Endodermal cell (in vitro differentiated cells): Measurements from ENCODE around the gene SYNE1. TPM values are rescaled to one million over a fixed set of nuclear protein-coding genes. Genes with fewer than 3 reads are reported as not detected.

Source experiments
- DNase-seq: peaks from one replicate; pipeline ENCODE4 v3.0.0-alpha.2; 2017
- H3K27ac ChIP-seq: 2 replicates; pipeline ENCODE4 v1.5.1; 2013; ENCODE audit warnings: mild to moderate bottlenecking, low read depth, low read length, moderate library complexity
- H3K27me3 ChIP-seq: 2 replicates; pipeline ENCODE4 v1.6.1; 2013; ENCODE audit warnings: mild to moderate bottlenecking, low read length, moderate library complexity; ENCODE audit not compliant: insufficient read depth, control insufficient read depth, poor library complexity, severe bottlenecking
- H3K36me3 ChIP-seq: 2 replicates; pipeline ENCODE4 v1.7.0; 2013; ENCODE audit warnings: mild to moderate bottlenecking, low read length, moderate library complexity; ENCODE audit not compliant: control insufficient read depth, insufficient read depth
- H3K4me1 ChIP-seq: one replicate; pipeline ENCODE4 v1.7.0; 2013; ENCODE audit warnings: low read length; ENCODE audit not compliant: control insufficient read depth, insufficient read depth
- H3K4me3 ChIP-seq: 2 replicates; pipeline ENCODE4 v1.5.1; 2013; ENCODE audit warnings: mild to moderate bottlenecking, low read length, moderate library complexity
- H3K9ac ChIP-seq: 2 replicates; pipeline ENCODE4 v1.6.1; 2013; ENCODE audit warnings: mild to moderate bottlenecking, low read length, moderate library complexity; ENCODE audit not compliant: poor library complexity, severe bottlenecking; ENCODE audit errors: extremely low read depth
- H3K9me3 ChIP-seq: 2 replicates; pipeline ENCODE4 v1.6.1; 2013; ENCODE audit warnings: mild to moderate bottlenecking, low read length, moderate library complexity; ENCODE audit not compliant: control insufficient read depth
- H3K27ac Mint-ChIP-seq: 2 replicates; pipeline ENCODE4 v1.8.0; 2020; ENCODE audit warnings: mixed read lengths
- H3K27me3 Mint-ChIP-seq: 2 replicates; pipeline ENCODE4 v1.8.0; 2021; ENCODE audit warnings: mild to moderate bottlenecking, mixed read lengths; ENCODE audit not compliant: insufficient read depth
- H3K36me3 Mint-ChIP-seq: 2 replicates; pipeline ENCODE4 v1.8.0; 2020; ENCODE audit warnings: low read depth, mixed read lengths
- H3K4me1 Mint-ChIP-seq: 2 replicates; pipeline ENCODE4 v1.8.0; 2020; ENCODE audit warnings: mixed read lengths
- H3K4me3 Mint-ChIP-seq: 2 replicates; pipeline ENCODE4 v1.8.0; 2020; ENCODE audit warnings: mild to moderate bottlenecking, moderate library complexity, mixed read lengths
- H3K9me3 Mint-ChIP-seq: 2 replicates; pipeline ENCODE4 v1.8.0; 2020; ENCODE audit warnings: mild to moderate bottlenecking, mixed read lengths
- WGBS, 2 experiments: methylation state at CpG; one replicate each; pipeline versions ENCODE4 v1.1.5 to v1.1.7; 2013; ENCODE audit warnings: missing lambda C conversion rate in 2 of 2, mixed read lengths in 1 of 2; ENCODE audit not compliant: insufficient coverage in 1 of 2, insufficient read length in 1 of 2; 5-methylcytosine and 5-hydroxymethylcytosine counted together
- total RNA-seq, 2 donors: library from RNA; stranded (reverse); fragmentation: NEBNext Ultra II Directional in 1 of 2; extraction: Animal tissue kit (Norgen Biotek cat#: 25700) in 1 of 2; gene quantifications; 2 replicates in 1 of 2; 3 replicates in 1 of 2; pipeline ENCODE4 v1.2.1, GENCODE V29; 2021
- TF ChIP-seq, protein P1 (sequence below): fragments of 200-600 bp; sonication (generic); conservative IDR thresholded peaks from 2 replicates; pipeline ENCODE4 v1.5.0; 2021; ENCODE audit warnings: antibody characterized with exemption, mild to moderate bottlenecking

The SYNE1 gene
- total RNA-seq, 2 donors from 2014 or later: 7.9 to 9.5 TPM

DNA sequence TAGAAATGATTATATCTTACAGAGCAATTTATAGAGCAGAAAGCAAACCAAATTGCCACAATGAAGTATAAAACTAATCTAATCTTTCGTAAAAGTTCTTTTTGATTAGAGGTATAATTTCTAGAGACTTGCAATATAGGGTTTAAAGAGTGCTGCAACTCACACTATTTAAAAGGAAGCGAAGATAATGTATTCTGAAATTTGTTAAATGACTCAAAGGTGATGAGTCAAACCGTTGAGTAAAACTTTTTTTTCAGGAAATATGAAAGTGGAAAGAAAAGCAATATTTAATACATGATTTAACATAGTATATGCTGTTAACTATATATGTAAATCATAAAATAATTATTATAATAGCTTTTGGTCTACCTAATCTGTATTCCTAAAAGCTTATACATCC, 133.6 kb downstream of the SYNE1 start:
- TF ChIP-seq, protein P1, sequence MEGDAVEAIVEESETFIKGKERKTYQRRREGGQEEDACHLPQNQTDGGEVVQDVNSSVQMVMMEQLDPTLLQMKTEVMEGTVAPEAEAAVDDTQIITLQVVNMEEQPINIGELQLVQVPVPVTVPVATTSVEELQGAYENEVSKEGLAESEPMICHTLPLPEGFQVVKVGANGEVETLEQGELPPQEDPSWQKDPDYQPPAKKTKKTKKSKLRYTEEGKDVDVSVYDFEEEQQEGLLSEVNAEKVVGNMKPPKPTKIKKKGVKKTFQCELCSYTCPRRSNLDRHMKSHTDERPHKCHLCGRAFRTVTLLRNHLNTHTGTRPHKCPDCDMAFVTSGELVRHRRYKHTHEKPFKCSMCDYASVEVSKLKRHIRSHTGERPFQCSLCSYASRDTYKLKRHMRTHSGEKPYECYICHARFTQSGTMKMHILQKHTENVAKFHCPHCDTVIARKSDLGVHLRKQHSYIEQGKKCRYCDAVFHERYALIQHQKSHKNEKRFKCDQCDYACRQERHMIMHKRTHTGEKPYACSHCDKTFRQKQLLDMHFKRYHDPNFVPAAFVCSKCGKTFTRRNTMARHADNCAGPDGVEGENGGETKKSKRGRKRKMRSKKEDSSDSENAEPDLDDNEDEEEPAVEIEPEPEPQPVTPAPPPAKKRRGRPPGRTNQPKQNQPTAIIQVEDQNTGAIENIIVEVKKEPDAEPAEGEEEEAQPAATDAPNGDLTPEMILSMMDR: no peak
- Mint-ChIP-seq H3K4me3 (no peak overlapping the region), H3K9me3 (no peaks in the 10 kb centered on the region), H3K4me1 (no peaks in the 10 kb centered on the region), H3K27ac (no peak overlapping the region), H3K27me3 (no peaks in the 10 kb centered on the region), H3K36me3 (no peaks in the 10 kb centered on the region)
- no peak overlapping the region for H3K9ac ChIP-seq
- H3K4me3 ChIP-seq: no peak overlapping the region
- no peaks in the 10 kb centered on the region for H3K27me3 ChIP-seq
- H3K9me3 ChIP-seq: no peaks in the 10 kb centered on the region
- WGBS, 2 experiments: 89% methylated on average over 3 of the region's 3 CpGs; no CpG with 5 or more reads in 1 of the 2 experiments
- H3K4me1 ChIP-seq: no peaks in the 10 kb centered on the region
- DNase-seq: no peak
- no peak overlapping the region for H3K27ac ChIP-seq
- H3K36me3 ChIP-seq: no peaks in the 10 kb centered on the region

DNA sequence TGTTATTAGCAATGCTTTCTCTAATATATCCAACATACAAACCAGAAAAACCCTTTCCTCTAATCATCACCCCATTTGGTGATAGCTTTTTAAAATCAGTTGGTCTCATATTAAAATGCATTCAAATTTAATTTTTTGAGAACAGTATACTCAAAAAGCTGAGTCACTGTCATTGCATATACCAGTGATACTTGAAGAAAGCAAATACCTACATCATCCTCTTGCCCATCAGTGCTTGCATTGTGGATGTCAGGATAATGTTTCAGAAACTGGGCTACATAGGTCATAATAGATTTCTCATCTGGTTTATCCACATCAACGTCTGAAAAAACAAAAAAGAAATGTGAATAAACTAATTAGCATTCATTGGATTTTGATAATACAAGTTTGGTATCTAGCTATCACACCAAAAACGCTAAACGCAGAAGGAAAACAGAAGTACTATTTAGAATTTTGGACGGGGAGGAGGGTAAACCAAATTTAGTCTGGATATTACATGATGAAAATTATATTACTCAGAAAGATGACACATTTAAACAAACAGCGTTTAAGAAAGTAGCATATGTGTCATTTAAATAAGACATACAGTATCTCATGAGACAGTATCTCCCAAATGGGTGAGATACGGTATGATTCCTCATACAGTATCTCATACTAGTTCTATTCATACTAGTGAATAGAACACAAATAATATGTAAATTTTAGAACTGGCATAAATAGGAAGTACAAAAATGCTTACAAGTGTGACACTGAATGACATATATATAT, 134.6 kb downstream of the SYNE1 start:
- Mint-ChIP-seq H3K27ac (no peak overlapping the region), H3K36me3 (no peaks in the 10 kb centered on the region), H3K9me3 (no peaks in the 10 kb centered on the region), H3K4me3 (no peak overlapping the region), H3K27me3 (no peaks in the 10 kb centered on the region), H3K4me1 (no peaks in the 10 kb centered on the region)
- 94 to 100% methylated on average over 2 to 6 of the region's 6 CpGs for WGBS, 2 experiments
- H3K36me3 ChIP-seq: no peaks in the 10 kb centered on the region
- no peak overlapping the region for H3K4me3 ChIP-seq
- H3K27me3 ChIP-seq: no peaks in the 10 kb centered on the region
- DNase-seq: no peak
- H3K27ac ChIP-seq: no peak overlapping the region
- TF ChIP-seq, protein P1: no peak
- H3K9me3 ChIP-seq: no peaks in the 10 kb centered on the region
- no peak overlapping the region for H3K9ac ChIP-seq
- no peaks in the 10 kb centered on the region for H3K4me1 ChIP-seq

DNA sequence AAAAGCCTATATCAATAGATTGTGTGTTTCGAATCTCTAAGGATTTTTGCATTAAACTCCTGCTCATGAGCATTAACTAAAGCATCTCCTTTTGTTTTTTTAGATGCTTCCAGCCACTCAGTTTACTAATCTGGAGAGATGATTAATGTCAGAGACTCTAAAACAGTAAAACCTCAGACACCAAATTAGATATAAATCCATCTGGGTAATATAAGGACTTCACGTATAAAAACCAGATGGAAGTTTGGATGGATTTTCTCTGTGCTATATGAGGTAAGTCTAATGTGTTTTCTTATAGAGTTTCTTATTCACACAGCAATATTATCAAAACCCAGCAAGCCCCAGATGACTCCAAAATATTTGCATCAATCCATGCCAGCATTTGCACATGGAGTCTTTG, 137.2 kb downstream of the SYNE1 start:
- no peaks in the 10 kb centered on the region for H3K36me3 ChIP-seq
- H3K27ac Mint-ChIP-seq: no peak overlapping the region
- no peak overlapping the region for H3K9ac ChIP-seq
- H3K4me3 Mint-ChIP-seq: no peak overlapping the region
- DNase-seq: no peak
- H3K27me3 Mint-ChIP-seq: no peaks in the 10 kb centered on the region
- peaks cover 10% of the 10 kb centered on the region for H3K4me1 Mint-ChIP-seq
- no peak overlapping the region for H3K27ac ChIP-seq
- no peaks in the 10 kb centered on the region for H3K27me3 ChIP-seq
- no peaks in the 10 kb centered on the region for H3K36me3 Mint-ChIP-seq
- H3K9me3 ChIP-seq: no peaks in the 10 kb centered on the region
- no peak overlapping the region for H3K4me3 ChIP-seq
- no peaks in the 10 kb centered on the region for H3K4me1 ChIP-seq
- TF ChIP-seq, protein P1: no peak
- H3K9me3 Mint-ChIP-seq: no peaks in the 10 kb centered on the region
- 100% methylated on average over 1 of the region's 2 CpGs; no CpG with 5 or more reads in 1 of the 2 experiments for WGBS, 2 experiments
